ENCODE measurements around the gene GOLPH3. TPM values are rescaled to one million over a fixed set of nuclear protein-coding genes. Genes with fewer than 3 reads are reported as not detected.

GOLPH3 gene
- total RNA-seq, 1 donor from 2014 or later: 154 TPM

Other genes starting within 250 kb of the GOLPH3 start
- 40.8 TPM for gene MTMR12, start 138.6 kb upstream of the GOLPH3 start, total RNA-seq

Data from mucosa of gallbladder (tissue), 1 donor.